ENCODE data around the gene SLC24A2.

The SLC24A2 gene

GRCh38 chr9:19759066-19759465 is 29.8 kb downstream of the SLC24A2 start:
- Histone ChIP-seq H4K20me1 (ENCODE audit: insufficient read depth, low read length) (no peaks in the 10 kb centered on the region), H3F3A (ENCODE audit: insufficient read depth, low read length) (no peaks in the 10 kb centered on the region), H3K9me3 (replicated peaks; ENCODE audit: insufficient read depth, low read length) (no peaks in the 10 kb centered on the region), H3K9ac (ENCODE audit: low read length) (no peak overlapping the region), H3K27me3 (replicated peaks; ENCODE audit: insufficient read depth, low read length) (no peaks in the 10 kb centered on the region), H3K4me1 (ENCODE audit: low read length) (no peaks in the 10 kb centered on the region), H3K4me2 (ENCODE audit: low read depth, low read length) (no peak overlapping the region), H3K27ac (ENCODE audit: low read length) (no peak overlapping the region), H3K79me2 (ENCODE audit: low read length) (no peaks in the 10 kb centered on the region), H2AFZ (ENCODE audit: low read length) (no peak overlapping the region), H3K4me3 (ENCODE audit: low read length) (no peak overlapping the region), H3K36me3 (replicated peaks; ENCODE audit: insufficient read depth, low read length) (no peaks in the 10 kb centered on the region), H3K9me2 (replicated peaks; ENCODE audit: insufficient read depth, low read length) (no peaks in the 10 kb centered on the region)
- DNase-seq, result no peak
- TF ChIP-seq CTCF (IDR thresholded peaks at IDR 0.05; ENCODE audit: low read length) (no peak), EZH2phosphoT487 (IDR thresholded peaks at IDR 0.05; ENCODE audit: low read length) (no peak), EZH2 (optimal IDR thresholded peaks at IDR 0.05; ENCODE audit: low read depth, low read length) (no peak)

GRCh38 chr9:19757745-19758144 is 31.1 kb downstream of the SLC24A2 start:
- no peaks in the 10 kb centered on the region for H3K36me3 ChIP-seq (replicated peaks; ENCODE audit: insufficient read depth, low read length)
- no peaks in the 10 kb centered on the region for H3K9me3 ChIP-seq (replicated peaks; ENCODE audit: insufficient read depth, low read length)
- H3K9ac ChIP-seq (ENCODE audit: low read length), result no peak overlapping the region
- no peak for TF ChIP-seq CTCF (IDR thresholded peaks at IDR 0.05; ENCODE audit: low read length)
- no peak for TF ChIP-seq EZH2phosphoT487 (IDR thresholded peaks at IDR 0.05; ENCODE audit: low read length)
- TF ChIP-seq EZH2 (optimal IDR thresholded peaks at IDR 0.05; ENCODE audit: low read depth, low read length), result no peak
- no peak overlapping the region for H2AFZ ChIP-seq (ENCODE audit: low read length)
- no peaks in the 10 kb centered on the region for H3K27me3 ChIP-seq (replicated peaks; ENCODE audit: insufficient read depth, low read length)
- H3K27ac ChIP-seq (ENCODE audit: low read length), result no peak overlapping the region
- no peak overlapping the region for H3K4me3 ChIP-seq (ENCODE audit: low read length)
- no peaks in the 10 kb centered on the region for H3K9me2 ChIP-seq (replicated peaks; ENCODE audit: insufficient read depth, low read length)
- DNase-seq, result no peak
- no peak overlapping the region for H3K4me2 ChIP-seq (ENCODE audit: low read depth, low read length)
- H3K4me1 ChIP-seq (ENCODE audit: low read length), result no peaks in the 10 kb centered on the region
- no peaks in the 10 kb centered on the region for H3K79me2 ChIP-seq (ENCODE audit: low read length)
- H3F3A ChIP-seq (ENCODE audit: insufficient read depth, low read length), result no peaks in the 10 kb centered on the region
- no peaks in the 10 kb centered on the region for H4K20me1 ChIP-seq (ENCODE audit: insufficient read depth, low read length)

- TF ChIP-seq EZH2phosphoT487 (IDR thresholded peaks at IDR 0.05; ENCODE audit: low read length), result no peak
- TF ChIP-seq EZH2 (optimal IDR thresholded peaks at IDR 0.05; ENCODE audit: low read depth, low read length), result no peak
- TF ChIP-seq CTCF (IDR thresholded peaks at IDR 0.05; ENCODE audit: low read length), result no peak
- no peak overlapping the region for H3K4me3 ChIP-seq (ENCODE audit: low read length)
- no peak overlapping the region for H3K4me2 ChIP-seq (ENCODE audit: low read depth, low read length)
- H3K27me3 ChIP-seq (replicated peaks; ENCODE audit: insufficient read depth, low read length), result no peaks in the 10 kb centered on the region
- no peaks in the 10 kb centered on the region for H3F3A ChIP-seq (ENCODE audit: insufficient read depth, low read length)
- no peak overlapping the region for H2AFZ ChIP-seq (ENCODE audit: low read length)
- H3K36me3 ChIP-seq (replicated peaks; ENCODE audit: insufficient read depth, low read length), result no peaks in the 10 kb centered on the region
- H4K20me1 ChIP-seq (ENCODE audit: insufficient read depth, low read length), result no peaks in the 10 kb centered on the region
- H3K79me2 ChIP-seq (ENCODE audit: low read length), result no peaks in the 10 kb centered on the region
- H3K9me3 ChIP-seq (replicated peaks; ENCODE audit: insufficient read depth, low read length), result no peaks in the 10 kb centered on the region
- no peak overlapping the region for H3K27ac ChIP-seq (ENCODE audit: low read length)
- no peaks in the 10 kb centered on the region for H3K9me2 ChIP-seq (replicated peaks; ENCODE audit: insufficient read depth, low read length)
- DNase-seq, result no peak
- no peak overlapping the region for H3K9ac ChIP-seq (ENCODE audit: low read length)
- H3K4me1 ChIP-seq (ENCODE audit: low read length), result no peaks in the 10 kb centered on the region
Observed at GRCh38 chr9:19754921-19755320, 33.9 kb downstream of the SLC24A2 start.

All from MM.1S (cell line).